ENCODE data around the gene SPINK9.

The SPINK9 gene

DNA sequence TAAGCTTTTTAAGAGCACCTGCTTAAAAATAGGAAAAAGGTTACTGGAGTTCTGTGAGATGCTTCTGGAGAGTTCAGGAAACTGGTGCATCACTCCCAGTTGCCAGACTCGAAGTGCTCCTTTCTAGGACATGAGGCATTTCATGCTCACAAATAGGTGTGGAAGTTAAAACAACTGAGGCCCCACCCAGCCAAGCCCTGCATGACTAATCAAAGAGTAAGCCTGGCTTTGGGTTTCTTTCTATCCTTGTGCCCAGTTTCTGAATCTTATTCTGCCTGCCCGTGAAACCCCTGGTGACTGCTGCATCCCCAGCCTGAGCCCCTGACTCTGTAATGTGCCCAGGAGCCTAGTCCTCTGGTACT is 7.7 kb downstream of the SPINK9 start:
- no peak for DNase-seq (ENCODE audit: low read depth)
- H3K4me3 ChIP-seq (ENCODE audit: low read length): no peak overlapping the region
- no peak for TF ChIP-seq CTCF (conservative IDR thresholded peaks at IDR 0.05; ENCODE audit: low read depth, low read length)

GRCh38 chr5:148343603-148344487 is 8.5 kb downstream of the SPINK9 start:
- DNase-seq (ENCODE audit: low read depth): no peak
- TF ChIP-seq CTCF (conservative IDR thresholded peaks at IDR 0.05; ENCODE audit: low read depth, low read length): no peak
- H3K4me3 ChIP-seq (ENCODE audit: low read length): no peak overlapping the region

DNA sequence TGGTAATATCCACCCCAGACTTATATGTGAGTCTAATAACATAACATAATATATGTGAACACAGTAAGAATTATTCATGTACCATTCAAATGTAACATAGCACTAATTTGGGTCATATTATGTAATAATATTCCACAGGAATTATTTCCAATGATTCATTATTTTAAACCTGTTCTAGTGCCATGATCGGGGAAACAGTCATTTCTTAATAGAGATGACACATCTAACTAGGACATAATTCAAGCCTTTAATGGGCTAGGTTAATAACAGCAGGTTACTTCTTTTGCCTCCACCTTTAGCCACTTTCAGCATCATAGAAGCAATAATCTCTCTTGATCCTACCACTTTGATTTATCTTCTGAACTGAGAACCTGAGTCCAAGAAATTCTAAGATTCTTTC is 12.3 kb downstream of the SPINK9 start:
- no peak for DNase-seq (ENCODE audit: low read depth)
- no peak for TF ChIP-seq CTCF (conservative IDR thresholded peaks at IDR 0.05; ENCODE audit: low read depth, low read length)
- H3K4me3 ChIP-seq (ENCODE audit: low read length): no peak overlapping the region

- no peak overlapping the region for H3K4me3 ChIP-seq (ENCODE audit: low read length)
- TF ChIP-seq CTCF (conservative IDR thresholded peaks at IDR 0.05; ENCODE audit: low read depth, low read length): no peak
- no peak for DNase-seq (ENCODE audit: low read depth)
Measured at GRCh38 chr5:148352696-148353095, 17.3 kb downstream of the SPINK9 start.

GRCh38 chr5:148353634-148354033 is 18.3 kb downstream of the SPINK9 start:
- peak; percentile 5 for TF ChIP-seq CTCF (conservative IDR thresholded peaks at IDR 0.05; ENCODE audit: low read depth, low read length)
- no peak for DNase-seq (ENCODE audit: low read depth)
- no peak overlapping the region for H3K4me3 ChIP-seq (ENCODE audit: low read length)

DNA sequence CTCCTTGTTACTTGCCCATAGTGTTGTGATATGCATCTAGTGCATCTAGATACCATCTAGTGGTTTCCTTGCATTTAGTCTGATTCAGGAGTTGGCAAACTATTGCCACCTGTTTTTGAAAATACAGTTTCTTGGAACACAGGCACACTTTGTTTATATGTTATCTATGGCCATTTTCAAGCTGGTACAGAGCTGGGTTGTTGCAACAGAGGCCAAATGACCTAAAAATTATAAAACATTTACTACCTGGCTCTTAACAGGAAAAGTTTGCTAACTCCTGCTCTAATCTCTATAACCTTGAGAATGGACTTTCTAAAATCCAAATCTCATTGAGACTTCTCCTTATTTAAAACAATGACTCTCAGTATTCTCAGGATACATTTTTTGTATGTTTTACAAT is 29.0 kb downstream of the SPINK9 start:
- no peak overlapping the region for H3K4me3 ChIP-seq (ENCODE audit: low read length)
- no peak for DNase-seq (ENCODE audit: low read depth)
- no peak for TF ChIP-seq CTCF (conservative IDR thresholded peaks at IDR 0.05; ENCODE audit: low read depth, low read length)

GRCh38 chr5:148368299-148368698 is 32.9 kb downstream of the SPINK9 start:
- TF ChIP-seq CTCF (conservative IDR thresholded peaks at IDR 0.05; ENCODE audit: low read depth, low read length): no peak
- no peak overlapping the region for H3K4me3 ChIP-seq (ENCODE audit: low read length)
- no peak for DNase-seq (ENCODE audit: low read depth)
